KMS-11 (cell line): ENCODE results near the gene HNRNPU.

ENCODE experiments used
- H2AFZ ChIP-seq: fragments of 200-600 bp; sonication (generic); 2 replicates; pipeline ENCODE4 v1.6.1; 2016; ENCODE audit warnings: antibody characterized with exemption, mixed run types, low read depth
- H3K27ac ChIP-seq: fragments of 200-600 bp; sonication (generic); 2 replicates; pipeline ENCODE4 v1.6.1; 2016; ENCODE audit warnings: mild to moderate bottlenecking, mixed run types
- H3K27me3 ChIP-seq: fragments of 200-600 bp; sonication (generic); 2 replicates; pipeline ENCODE4 v1.6.1; 2017; ENCODE audit warnings: mild to moderate bottlenecking, low read depth, mixed run types, moderate library complexity; ENCODE audit not compliant: insufficient read depth
- H3K36me3 ChIP-seq: fragments of 200-600 bp; sonication (generic); 2 replicates; pipeline ENCODE4 v1.6.1; 2017; ENCODE audit warnings: mild to moderate bottlenecking, mixed run types; ENCODE audit not compliant: insufficient read depth
- H3K4me1 ChIP-seq: fragments of 200-600 bp; sonication (generic); 2 replicates; pipeline ENCODE4 v1.6.1; 2016; ENCODE audit warnings: mild to moderate bottlenecking, low read depth, mixed run types; ENCODE audit not compliant: poor library complexity, severe bottlenecking
- H3K4me2 ChIP-seq: fragments of 200-600 bp; sonication (generic); 2 replicates; pipeline ENCODE4 v1.7.0; 2016; ENCODE audit warnings: mild to moderate bottlenecking, mixed run types
- H3K4me3 ChIP-seq: fragments of 200-600 bp; sonication (generic); IDR thresholded peaks from 2 replicates; pipeline ENCODE4 v1.6.1; 2017; ENCODE audit warnings: low read depth, low read length, mixed read lengths; ENCODE audit not compliant: insufficient read depth
- H3K79me2 ChIP-seq: fragments of 200-600 bp; sonication (generic); 2 replicates; pipeline ENCODE4 v1.6.1; 2016; ENCODE audit warnings: low read depth, mixed run types; ENCODE audit not compliant: insufficient read depth
- H3K9ac ChIP-seq: fragments of 200-600 bp; sonication (generic); 2 replicates; pipeline ENCODE4 v1.6.1; 2016; ENCODE audit warnings: mild to moderate bottlenecking, mixed run types
- H4K20me1 ChIP-seq: fragments of 200-600 bp; sonication (generic); 2 replicates; pipeline ENCODE4 v1.6.1; 2016; ENCODE audit warnings: mild to moderate bottlenecking, mixed run types; ENCODE audit not compliant: insufficient read depth
- CTCF ChIP-seq: fragments of 200-600 bp; sonication (generic); conservative IDR thresholded peaks from 2 replicates; pipeline ENCODE4 v1.6.1; 2017; ENCODE audit warnings: low read depth, mild to moderate bottlenecking, antibody characterized with exemption, low read length, moderate library complexity, mixed read lengths

Gene HNRNPU

GRCh38 chr1:244821134-244821533, 43.2 kb downstream of the HNRNPU start:
- H3K36me3 ChIP-seq: no peaks in the 10 kb centered on the region
- H3K27me3 ChIP-seq: no peaks in the 10 kb centered on the region
- no peak overlapping the region for H3K27ac ChIP-seq
- no peak overlapping the region for H3K4me2 ChIP-seq
- no peak overlapping the region for H3K4me3 ChIP-seq
- H2AFZ ChIP-seq: no peak overlapping the region
- no peak for TF ChIP-seq CTCF
- H3K79me2 ChIP-seq: no peaks in the 10 kb centered on the region
- no peaks in the 10 kb centered on the region for H4K20me1 ChIP-seq
- H3K4me1 ChIP-seq: no peaks in the 10 kb centered on the region
- no peak overlapping the region for H3K9ac ChIP-seq

- TF ChIP-seq CTCF: no peak
- no peaks in the 10 kb centered on the region for H4K20me1 ChIP-seq
- H3K27ac ChIP-seq: no peak overlapping the region
- no peaks in the 10 kb centered on the region for H3K27me3 ChIP-seq
- H3K4me1 ChIP-seq: no peaks in the 10 kb centered on the region
- no peak overlapping the region for H3K9ac ChIP-seq
- no peaks in the 10 kb centered on the region for H3K36me3 ChIP-seq
- no peaks in the 10 kb centered on the region for H3K79me2 ChIP-seq
- H2AFZ ChIP-seq: no peak overlapping the region
- H3K4me2 ChIP-seq: no peak overlapping the region
- H3K4me3 ChIP-seq: no peak overlapping the region
These were observed 44.2 kb downstream of the HNRNPU start for GRCh38 chr1:244820131-244820530.

GRCh38 chr1:244817415-244817894, 46.9 kb downstream of the HNRNPU start:
- H3K4me1 ChIP-seq: no peaks in the 10 kb centered on the region
- no peak for TF ChIP-seq CTCF
- no peaks in the 10 kb centered on the region for H3K27me3 ChIP-seq
- no peak overlapping the region for H3K4me3 ChIP-seq
- no peak overlapping the region for H3K9ac ChIP-seq
- no peak overlapping the region for H3K27ac ChIP-seq
- no peak overlapping the region for H3K4me2 ChIP-seq
- H3K36me3 ChIP-seq: no peaks in the 10 kb centered on the region
- no peaks in the 10 kb centered on the region for H4K20me1 ChIP-seq
- H2AFZ ChIP-seq: no peak overlapping the region
- no peaks in the 10 kb centered on the region for H3K79me2 ChIP-seq

GRCh38 chr1:244815600-244816099, 48.7 kb downstream of the HNRNPU start:
- no peak overlapping the region for H2AFZ ChIP-seq
- H3K9ac ChIP-seq: no peak overlapping the region
- H3K4me3 ChIP-seq: no peak overlapping the region

More at GRCh38 chr1:244815600-244816099, 48.7 kb downstream of the HNRNPU start:
- no peaks in the 10 kb centered on the region for H3K79me2 ChIP-seq
- no peak overlapping the region for H3K4me2 ChIP-seq
- H3K27me3 ChIP-seq: no peaks in the 10 kb centered on the region
- no peaks in the 10 kb centered on the region for H3K36me3 ChIP-seq
- no peak overlapping the region for H3K27ac ChIP-seq
- H3K4me1 ChIP-seq: no peaks in the 10 kb centered on the region
- no peaks in the 10 kb centered on the region for H4K20me1 ChIP-seq
- TF ChIP-seq CTCF: no peak
